NCI-H82 treated with DMSO at 0.1 percent for 48 hours (cell line): ENCODE measurements around the gene CDH23.
"Not testable (repeated sequence)": the region's sequence is repeated elsewhere in the genome, so short reads cannot be mapped to it uniquely, and the experiment has no call there.

Experiments used
- DNase-seq: peaks from one replicate; lab custom pipeline; 2025; ENCODE audit not compliant: unreplicated experiment; lab: John Stamatoyannopoulos, UW

Gene CDH23

DNA sequence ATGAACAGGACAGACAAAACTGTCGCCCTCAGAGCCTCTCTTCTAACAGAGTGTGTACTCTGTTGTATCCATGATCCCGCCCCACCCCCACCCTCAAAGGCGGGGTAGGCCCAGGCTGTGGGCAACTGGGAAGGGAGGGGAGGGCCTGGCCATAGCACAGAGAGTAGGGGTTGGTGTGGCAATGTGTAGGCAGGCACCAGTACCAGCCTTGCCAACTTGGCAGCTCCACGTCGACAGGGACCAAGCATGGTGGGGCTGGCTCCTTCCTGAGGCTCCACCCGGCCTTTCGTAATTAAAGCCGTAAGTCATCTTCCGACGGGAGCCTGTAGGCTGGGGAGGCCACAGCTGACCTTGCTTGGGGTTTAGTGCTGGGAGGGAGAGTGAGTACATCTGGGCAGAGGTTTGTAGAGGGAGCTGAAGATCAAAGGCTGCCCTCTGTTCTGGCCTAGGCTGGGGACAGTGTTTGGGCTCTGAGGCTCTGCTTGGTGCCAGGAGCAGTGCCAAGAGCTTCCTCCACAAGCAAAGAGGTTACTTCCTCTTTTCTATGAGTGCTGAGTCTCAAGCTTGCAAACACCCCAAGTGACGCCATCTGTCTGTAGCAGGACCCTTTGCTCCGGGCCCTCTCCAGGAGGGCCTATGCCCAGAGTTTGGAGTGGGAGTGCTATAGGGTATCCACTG is 201.2 kb downstream of the CDH23 start:
- no peak for DNase-seq

DNA sequence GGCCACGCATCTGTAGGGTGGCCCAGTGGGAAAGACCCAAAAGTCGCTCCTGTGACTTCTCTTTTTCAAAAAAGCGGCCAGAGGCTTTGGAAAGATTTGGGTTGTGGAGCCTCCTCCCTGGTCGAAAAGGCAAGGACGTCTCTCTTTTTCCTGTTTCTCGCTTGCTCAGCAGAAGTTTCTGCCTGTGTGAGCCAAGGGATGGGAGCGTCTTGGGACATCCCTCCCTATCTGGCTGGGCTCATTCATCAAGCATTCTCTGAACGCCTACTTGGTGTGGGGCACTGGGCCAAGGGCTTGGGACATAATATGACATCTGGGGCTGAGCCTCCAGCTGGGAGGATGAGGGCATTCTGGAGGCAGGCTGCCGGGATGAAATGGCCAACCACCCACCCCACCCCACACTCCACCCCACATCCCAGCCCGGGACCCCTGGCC is 201.9 kb downstream of the CDH23 start:
- no peak for DNase-seq

DNA sequence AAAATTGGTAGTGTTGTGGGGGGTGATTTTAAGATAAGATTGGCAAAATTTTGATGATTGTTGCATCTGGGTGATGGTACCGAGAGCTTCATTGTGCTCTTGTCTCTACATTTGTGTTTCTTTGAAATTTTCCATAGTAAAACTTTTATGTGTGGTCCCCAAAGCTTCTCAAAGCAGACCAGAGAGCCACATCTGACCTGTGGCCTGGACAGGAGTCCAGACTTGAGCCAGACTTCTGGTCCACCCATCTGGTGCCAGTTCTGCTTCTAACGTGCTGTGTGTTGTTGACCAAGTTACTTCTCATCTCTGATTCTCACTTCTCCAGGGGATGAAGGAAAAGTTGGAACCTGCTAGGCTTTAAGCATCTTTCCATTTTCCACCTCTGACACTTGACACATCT is 202.8 kb downstream of the CDH23 start:
- no peak for DNase-seq

DNA sequence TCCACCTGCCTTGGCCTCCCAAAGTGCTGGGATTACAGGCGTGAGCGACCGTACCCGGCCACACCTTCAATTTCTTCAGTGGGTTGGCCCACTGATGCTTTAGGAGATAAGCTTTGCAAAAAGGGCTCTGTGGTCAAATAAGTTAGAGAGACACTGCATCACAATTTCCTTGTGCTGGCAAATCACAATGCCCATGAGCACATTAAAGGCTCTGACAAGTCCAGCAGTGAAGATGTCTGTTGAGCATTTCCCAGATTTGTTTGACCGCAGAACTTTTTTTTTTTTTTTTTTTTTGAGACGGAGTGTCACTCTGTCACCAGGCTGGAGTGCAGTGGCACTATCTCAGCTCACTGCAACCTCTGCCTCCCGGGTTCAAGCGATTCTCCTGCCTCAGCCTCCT is 203.5 kb downstream of the CDH23 start:
- DNase-seq: not testable (repeated sequence)

DNA sequence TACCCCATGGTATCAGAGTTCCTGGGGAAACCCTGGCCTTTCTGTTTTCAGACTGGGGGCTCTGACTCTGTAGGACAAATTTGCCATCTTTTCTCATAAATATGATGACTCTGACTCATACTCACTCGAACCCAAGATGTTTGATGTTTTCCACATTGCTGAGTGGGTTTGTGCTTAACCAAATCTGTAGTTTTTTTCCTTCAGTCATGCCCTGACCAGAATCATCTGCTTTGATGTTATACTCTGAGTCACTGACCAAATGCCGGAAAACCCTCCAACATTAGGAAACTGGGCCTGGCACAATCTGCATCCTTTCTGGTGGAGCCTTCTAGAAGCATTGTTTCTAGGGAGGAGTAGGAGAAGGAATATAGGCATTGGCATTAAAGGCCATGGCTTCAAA is 204.1 kb downstream of the CDH23 start:
- DNase-seq: no peak

DNA sequence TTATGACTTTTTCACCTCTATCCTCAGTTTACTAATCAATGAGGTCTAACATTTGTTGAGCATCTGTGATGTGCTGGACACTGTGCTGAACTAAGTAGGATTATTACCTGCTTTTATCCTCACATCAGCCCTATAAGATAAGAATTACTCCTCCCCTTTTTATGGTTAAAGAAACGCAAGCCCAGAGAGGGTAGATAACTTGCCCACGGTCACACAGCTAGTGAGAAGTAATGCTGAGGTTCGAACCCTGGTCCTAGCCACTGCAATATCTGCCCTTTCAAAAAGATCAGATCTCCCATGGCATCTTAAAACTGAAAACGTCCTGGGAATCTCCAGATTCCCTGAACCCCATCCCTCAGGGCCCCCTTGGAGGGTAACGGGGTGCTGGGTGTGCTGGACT is 204.6 kb downstream of the CDH23 start:
- DNase-seq: no peak

DNA sequence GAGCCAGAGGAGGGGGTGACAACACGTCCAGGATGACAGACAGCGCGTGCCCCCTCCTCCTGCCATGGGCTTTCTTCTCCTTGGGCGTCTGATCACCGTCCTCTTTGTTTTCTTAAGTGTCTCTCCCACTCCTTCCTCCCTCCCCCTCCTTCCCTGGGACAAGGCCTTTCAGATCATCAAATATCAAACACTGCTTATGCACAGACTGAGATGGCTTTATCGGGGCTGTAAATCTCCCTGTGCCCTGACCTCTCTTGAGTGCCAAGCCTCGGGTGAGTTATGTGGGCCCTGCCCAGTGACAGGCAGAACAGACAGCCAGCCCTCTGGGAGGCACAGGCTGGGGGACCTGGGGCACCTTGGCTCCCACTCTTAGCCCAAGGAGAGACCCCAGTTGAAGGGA is 206.4 kb downstream of the CDH23 start:
- DNase-seq: no peak

DNA sequence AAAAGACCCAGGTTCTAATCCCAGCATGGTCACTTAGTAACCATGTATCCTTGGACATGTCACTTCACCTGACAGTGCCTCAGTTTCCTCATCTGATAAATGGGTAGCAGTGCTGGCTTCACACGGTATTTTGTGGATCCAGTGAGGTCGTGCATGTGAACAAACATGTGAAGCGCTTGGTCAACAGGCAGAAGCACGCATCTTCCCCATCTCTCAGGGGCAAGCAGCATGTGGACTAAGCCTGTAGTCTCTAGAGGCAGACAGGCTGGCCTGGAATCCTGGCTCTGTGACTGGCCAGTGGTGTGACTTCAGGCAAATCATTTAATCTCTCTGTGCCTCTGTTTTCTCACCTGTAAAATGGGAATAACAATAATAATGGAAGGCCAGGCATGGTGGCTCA is 207.0 kb downstream of the CDH23 start:
- no peak for DNase-seq

DNA sequence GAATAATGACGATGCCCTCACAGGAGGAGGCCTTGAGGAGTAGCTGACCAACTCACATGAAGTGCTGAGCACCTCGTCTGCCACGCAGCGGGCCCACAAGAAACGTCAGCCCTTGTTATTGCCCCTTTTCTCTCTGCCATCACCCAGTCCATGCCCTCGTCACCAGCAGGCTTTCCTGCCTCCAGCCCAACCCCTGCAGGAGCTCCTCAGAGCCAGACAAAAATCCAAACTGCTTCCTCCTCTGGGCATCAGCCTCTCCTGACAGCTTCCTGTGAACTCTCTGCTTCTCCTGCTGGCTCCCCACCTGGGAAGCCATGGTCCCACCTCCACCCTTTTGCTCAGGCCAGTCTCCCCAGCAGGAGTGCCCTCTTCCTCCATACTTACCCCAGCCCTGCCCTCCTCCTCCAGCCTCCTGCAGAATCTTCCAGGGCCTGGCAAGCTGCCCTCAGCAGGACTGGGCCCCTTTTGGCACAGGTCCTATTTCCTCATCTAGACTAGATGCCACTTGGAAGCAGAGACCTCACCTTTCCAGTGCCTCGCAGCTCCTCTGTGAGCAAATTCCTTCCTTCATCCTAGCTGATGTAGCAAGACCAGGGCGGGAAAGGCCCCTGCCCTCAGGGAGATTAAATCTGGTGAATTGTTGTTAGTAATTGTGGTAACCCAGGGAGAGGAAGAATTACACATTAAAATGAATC is 207.8 kb downstream of the CDH23 start:
- DNase-seq: no peak

DNA sequence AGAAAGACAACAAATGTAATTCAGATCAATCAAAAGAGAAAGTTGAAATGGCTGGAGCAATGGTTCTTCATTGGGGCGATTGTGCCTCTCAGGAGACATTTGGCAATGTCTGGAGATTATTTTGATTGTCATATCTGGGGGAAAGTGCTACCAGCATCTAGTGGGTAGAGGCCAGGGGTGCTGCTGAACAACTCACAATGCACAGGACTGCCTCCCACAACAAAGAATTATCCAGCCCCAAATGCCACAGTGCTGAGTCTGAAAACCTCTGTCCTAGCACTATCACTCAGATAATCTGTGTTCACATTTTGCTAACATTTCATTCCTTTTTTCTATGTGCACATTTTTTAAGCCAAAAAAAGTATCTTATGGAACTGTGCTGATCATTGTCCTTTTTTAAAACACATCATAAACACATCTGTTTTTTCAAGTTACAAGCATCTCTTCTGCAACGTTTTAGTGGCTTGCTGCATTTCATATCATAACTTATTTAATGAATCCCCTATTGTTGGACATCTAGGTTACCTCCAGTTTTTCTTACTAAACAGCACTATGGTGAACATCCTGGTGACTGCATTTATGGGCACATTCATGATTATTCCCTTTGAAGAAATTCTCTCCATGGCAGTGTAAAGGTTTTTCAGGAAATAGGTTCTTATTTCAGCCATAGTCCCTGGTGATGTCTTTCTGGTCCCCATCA is 208.7 kb downstream of the CDH23 start:
- DNase-seq: no peak

DNA sequence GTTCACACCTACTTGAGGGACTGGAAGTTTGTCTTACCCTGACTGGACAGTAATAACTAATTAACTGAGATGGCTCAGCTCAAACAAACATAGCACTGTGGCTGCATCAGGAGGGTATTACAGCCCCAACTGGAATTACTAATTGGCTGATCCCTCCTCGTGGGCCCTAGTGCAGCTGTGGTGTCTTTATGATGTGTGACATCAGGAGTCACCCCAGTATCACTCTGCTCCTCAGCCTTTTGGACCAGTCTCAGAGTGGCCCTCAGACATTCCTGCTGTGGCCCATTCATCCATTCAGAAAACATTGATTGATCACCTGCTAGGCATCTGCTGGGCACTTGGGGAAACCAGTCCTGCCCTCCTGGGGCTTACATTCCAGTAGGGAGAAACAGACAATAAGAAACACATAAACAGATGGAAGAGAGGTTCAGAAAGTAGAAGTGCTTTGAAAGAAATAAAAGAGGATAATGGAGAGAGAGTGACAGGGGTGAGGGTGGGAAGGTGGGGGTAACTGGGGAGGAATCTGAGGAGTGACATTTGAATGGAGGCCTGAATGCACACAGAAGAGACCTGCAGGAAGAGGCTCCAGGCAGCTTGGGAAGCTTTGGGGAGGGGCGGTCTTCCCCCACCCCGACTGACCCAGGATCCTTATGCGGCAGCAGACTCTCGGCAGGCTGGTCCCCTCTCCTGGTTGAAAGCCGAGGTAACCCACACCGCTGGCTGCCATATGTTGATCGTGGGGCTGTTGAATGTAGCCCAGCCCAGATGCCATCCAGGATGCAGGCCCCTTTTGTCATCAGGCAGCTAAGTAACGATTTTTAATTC is 209.7 kb downstream of the CDH23 start:
- DNase-seq: peak; percentile 14

DNA sequence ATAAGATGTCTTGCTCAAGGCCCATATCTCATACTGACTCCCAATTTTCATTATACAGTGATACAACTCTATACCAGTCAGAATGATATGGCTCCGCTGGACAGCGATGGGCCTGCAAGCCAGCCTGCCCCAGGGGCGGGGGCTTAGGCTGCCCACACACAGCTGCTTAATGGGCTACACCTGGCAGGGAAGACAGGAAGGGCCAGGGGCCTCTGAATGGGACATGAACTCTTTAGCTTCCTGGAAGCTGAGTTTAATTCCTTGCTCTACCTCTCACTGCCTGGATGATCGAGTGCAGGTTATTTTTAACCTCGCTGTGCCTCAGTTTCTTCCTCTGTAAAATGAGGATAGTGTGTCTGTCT is 210.3 kb downstream of the CDH23 start:
- DNase-seq: no peak

DNA sequence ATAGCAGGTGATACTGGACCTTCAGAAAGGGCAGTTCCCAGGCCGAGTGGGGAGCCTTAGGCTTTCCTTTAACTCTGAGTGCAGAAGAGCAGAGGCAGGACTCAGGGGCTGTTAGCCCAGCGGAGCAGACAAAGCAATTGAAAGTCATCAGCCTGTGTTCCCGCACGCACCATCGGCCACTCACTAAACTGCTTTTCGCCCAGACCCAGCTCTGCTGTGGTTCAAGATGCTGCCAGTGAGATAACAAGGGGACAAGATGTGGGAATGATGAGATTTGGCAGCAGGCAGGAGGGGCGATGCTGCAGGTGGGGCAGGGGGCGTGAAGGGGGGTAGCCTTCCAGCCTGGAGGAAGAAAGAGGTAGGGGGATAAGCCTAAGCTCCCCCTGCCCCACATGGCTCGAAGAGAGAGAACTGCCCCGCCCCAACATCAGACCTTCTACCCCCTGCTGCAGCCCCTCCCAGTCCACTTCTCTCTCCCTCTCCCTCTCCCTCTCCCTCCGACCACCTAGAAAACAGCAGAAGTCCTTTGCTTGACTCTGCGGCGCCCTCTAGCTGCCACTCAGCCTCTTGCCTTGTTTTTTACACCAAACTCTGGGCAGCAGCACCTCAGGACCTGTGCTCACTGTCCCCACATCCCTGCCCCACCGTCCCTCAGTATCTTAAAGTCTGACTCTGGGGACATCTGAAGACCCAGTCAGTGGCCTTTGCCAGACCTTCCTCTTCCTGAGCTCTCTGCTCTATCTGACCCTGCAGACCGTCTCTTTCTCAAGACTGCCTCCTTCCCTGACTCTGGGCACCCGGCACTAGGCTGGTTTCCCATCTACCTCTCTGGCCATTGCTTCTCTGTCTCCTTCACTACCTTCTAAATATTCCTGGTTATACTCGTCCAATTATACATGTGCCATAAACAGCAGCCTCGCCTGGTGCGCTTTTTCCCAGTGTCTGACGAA is 212.4 kb downstream of the CDH23 start:
- DNase-seq: peak; percentile 29

DNA sequence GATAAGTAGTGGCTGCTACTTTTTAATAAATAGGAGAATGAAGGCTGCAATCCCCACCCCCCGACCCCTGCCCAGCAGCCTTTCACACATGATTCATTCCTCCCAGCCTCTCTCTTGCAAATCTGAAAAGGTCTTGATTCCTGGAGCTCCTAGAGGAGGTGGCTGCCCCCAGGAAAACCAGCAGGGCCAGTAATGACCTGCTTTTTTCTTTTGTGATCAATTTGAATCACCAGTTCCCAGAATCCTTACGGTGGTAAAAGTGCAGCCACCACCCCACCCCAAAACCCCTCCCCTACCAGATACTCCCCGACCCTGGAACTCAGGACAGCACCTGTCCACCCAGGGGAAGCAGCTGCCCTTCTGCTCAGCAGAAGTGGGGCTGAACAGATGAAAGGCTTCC is 213.9 kb downstream of the CDH23 start:
- no peak for DNase-seq

DNA sequence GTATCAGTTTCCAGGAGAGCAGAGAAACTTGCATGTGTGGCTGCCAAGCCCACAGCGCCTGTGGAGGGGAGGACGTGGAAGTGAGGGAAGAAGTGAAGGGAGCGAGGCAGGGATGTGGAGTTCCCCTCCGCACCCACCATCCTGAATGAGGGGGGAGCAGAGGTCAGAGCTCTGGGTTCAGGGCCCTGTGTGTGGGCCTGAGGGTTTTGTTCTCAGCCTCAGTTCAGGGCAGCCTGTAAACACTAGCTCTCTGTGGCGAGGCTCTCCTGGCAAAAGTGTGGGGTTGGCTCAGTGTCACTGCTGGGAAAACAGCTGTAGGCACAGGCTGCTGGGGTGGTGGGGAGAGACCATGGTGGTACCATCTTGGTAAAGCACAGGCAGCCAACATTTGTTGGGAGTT is 214.4 kb downstream of the CDH23 start:
- DNase-seq: no peak

DNA sequence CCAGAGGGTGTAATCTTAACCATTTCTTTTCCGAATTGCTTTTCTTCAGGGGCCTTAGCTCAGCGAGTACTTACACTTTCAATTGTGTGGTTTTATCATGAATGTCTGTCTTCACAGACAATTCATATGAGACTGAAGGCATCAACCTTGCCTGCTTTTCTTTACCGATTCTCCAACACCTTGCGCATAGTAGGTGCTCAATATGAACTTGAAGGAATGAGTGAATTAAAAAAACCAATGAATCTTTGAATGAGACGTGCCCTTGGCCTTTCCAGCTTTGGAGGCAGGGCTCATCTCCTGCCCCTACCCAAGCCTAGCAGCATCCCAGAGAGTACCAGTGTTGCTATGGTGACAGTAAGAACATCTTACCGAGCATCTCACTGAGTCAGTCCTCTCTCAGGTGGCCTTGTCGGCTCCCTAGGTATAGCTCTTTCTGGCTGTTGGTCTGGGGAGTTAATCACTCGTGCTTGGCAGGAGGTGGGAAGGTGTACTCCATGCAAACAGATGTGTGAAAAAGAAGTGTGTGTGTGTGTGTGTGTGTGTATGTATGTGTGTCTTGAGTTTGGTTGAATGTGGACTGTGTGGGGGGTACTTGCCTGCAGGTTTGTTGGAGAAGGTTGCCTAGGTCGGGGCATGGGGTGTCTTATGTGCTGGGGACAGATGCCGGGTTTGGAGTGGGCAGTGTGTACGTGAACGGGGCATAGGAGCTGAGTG is 215.1 kb downstream of the CDH23 start:
- DNase-seq: no peak

DNA sequence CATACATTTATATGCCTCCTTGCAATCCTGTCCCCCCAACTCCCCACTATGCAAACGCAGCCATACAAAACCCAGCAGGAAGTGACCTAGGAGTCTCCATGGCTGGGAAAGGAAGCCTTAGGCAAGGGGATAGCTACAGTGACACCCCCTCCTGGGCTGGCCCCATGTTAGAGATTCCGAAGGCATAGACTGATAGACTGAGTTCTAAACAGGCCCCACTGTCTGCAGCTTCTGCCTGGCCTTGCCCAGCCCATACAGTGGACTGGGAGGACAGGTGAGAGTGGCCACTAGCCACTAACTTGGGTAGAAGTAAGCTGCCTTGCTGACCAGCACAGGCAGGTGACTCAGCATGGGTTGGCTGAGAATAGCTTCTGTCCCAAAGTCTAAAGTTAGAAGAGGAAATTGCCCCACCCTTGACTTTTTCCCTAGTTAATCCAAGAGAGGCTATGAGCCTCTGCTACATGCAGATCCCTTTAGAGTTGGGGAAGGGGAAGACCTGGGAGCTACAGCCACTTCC is 216.6 kb downstream of the CDH23 start:
- no peak for DNase-seq

DNA sequence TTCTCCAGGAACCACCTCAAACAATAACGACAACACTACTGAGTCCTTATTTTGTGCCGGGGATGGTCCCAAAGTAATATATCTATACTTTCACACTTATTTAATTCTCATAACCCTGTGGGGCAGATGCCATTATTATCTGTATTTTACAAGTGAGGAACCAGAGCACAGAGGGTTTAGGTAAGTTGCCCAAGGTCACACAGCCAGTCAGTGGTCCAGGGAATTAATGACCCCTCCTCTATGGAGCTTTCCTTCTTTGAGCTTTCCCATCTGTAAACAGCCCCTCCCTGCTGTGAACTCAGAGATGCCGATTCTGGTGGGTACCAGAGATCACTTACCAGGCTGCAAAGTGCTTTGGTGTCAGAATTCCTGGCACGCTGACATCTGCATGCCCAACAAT is 217.2 kb downstream of the CDH23 start:
- no peak for DNase-seq

DNA sequence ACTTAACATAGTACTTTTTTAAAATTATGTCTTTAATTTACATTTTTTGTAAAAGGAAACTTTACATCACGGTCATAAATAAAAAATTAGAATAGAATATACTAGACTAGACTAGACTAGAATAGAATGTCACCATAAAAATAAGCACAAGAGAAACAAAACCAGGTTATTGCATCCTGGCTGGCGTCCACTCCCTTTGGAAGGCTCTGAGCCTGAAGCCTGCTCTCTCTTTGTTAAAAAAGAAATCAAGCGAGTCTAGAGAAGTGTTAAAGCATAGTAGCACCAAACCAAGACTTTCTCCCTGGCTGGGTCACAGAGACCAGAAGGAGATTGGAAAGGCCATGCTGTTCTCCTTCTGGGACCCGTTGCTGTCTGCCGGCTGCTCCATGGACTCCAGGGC is 218.2 kb downstream of the CDH23 start:
- DNase-seq: no peak
